ENCODE data around the gene ADK. TPM values are rescaled to one million over a fixed set of nuclear protein-coding genes. Genes with fewer than 3 reads are reported as not detected.

ADK gene
- total RNA-seq, 1 experiment from 2014 or later = 26.8 TPM

- H2AK5ac ChIP-seq (ENCODE audit: insufficient read length, low read length) = no peak overlapping the region
- no peaks in the 10 kb centered on the region for H3K9me3 ChIP-seq (ENCODE audit: control insufficient read depth, low read depth, low read length)
- no peaks in the 10 kb centered on the region for H3K27me3 Mint-ChIP-seq (ENCODE audit: low read depth)
- no peaks in the 10 kb centered on the region for H4K20me1 ChIP-seq (ENCODE audit: control insufficient read depth, insufficient read depth, insufficient read length)
- H3K4me1 ChIP-seq (ENCODE audit: insufficient read depth, low read length) = no peaks in the 10 kb centered on the region
- no peak overlapping the region for H3K9ac ChIP-seq (ENCODE audit: extremely low read depth, insufficient read length, low read length)
- no peak overlapping the region for H4K91ac ChIP-seq (ENCODE audit: insufficient read length, low read depth, low read length)
- no peak overlapping the region for H3K23ac ChIP-seq (ENCODE audit: insufficient read length, low read depth, low read length)
- no peak overlapping the region for H2BK12ac ChIP-seq (ENCODE audit: insufficient read length, low read depth, low read length)
- no peak overlapping the region for H2AFZ ChIP-seq (ENCODE audit: low read length)
- H3K79me1 ChIP-seq (ENCODE audit: insufficient read depth, low read depth, low read length, poor library complexity, severe bottlenecking) = peaks cover 2% of the 10 kb centered on the region
- no peak overlapping the region for H3K56ac ChIP-seq (ENCODE audit: insufficient read length, low read depth, low read length)
- H3T11ph ChIP-seq (ENCODE audit: low read length) = no peak overlapping the region
- H4K8ac ChIP-seq (replicated peaks; ENCODE audit: insufficient read length, low read depth, low read length) = no peak overlapping the region
- no peak overlapping the region for H3K18ac ChIP-seq (ENCODE audit: insufficient read length, low read depth, low read length)
- no peak overlapping the region for H3K4me3 Mint-ChIP-seq
- H3K4me1 Mint-ChIP-seq = peaks cover 4% of the 10 kb centered on the region in 2 experiments
- H4K5ac ChIP-seq (ENCODE audit: insufficient read length, low read depth, low read length) = no peak overlapping the region
- H2BK20ac ChIP-seq (ENCODE audit: low read depth, low read length, poor library complexity, severe bottlenecking) = no peak overlapping the region
- no peak overlapping the region for H3K4me2 ChIP-seq (ENCODE audit: insufficient read depth, insufficient read length, low read length)
- H3K27ac Mint-ChIP-seq = no peak overlapping the region
- H2BK120ac ChIP-seq (ENCODE audit: low read depth, low read length, poor library complexity, severe bottlenecking) = no peak overlapping the region
- DNase-seq = no peak
- H3K27ac ChIP-seq (ENCODE audit: insufficient read length, low read depth, low read length) = no peak overlapping the region
- no peak overlapping the region for H3K14ac ChIP-seq (ENCODE audit: insufficient read depth, low read length)
- no peaks in the 10 kb centered on the region for H3K23me2 ChIP-seq (ENCODE audit: insufficient read length, low read depth, low read length, poor library complexity, severe bottlenecking)
- no peaks in the 10 kb centered on the region for H3K79me2 ChIP-seq (ENCODE audit: insufficient read depth, low read length)
- no peak overlapping the region for H2BK15ac ChIP-seq (ENCODE audit: low read depth, low read length)
- H3K9me3 Mint-ChIP-seq = 0 out of 5 replicates have a peak, but pooled peaks cover 0 to 1% of the 10 kb centered on the region in 2 experiments
- no peaks in the 10 kb centered on the region for H3K27me3 ChIP-seq (ENCODE audit: insufficient read depth, low read length)
- WGBS (ENCODE audit: extremely low coverage, insufficient read length, low lambda C conversion rate) = no CpG with 5 or more reads among the region's 2 CpGs
- no peak overlapping the region for H2BK5ac ChIP-seq (ENCODE audit: insufficient read length, low read length)
- no peak for TF ChIP-seq CTCF (conservative IDR thresholded peaks at IDR 0.05)
- no peak overlapping the region for H3K4ac ChIP-seq (ENCODE audit: low read depth, low read length)
- peaks cover 9 to 11% (median 10%) of the 10 kb centered on the region in 3 experiments for H3K36me3 Mint-ChIP-seq (ENCODE audit: insufficient read depth in 1 of 3, low read depth in 3 of 3)
These were observed 93.8 kb downstream of the ADK start for GRCh38 chr10:74244807-74245206.
